Measurements from ENCODE around the gene BACH1. TPM values are rescaled to one million over a fixed set of nuclear protein-coding genes. Genes with fewer than 3 reads are reported as not detected.
A peak's percentile ranks its signal among the peaks of the same experiment; 100 is the strongest.
"Not testable (repeated sequence)": the region's sequence is repeated elsewhere in the genome, so short reads cannot be mapped to it uniquely, and the experiment has no call there.

BACH1 gene
- total and polyA plus RNA-seq, 2 of the 8 experiments (the other 6 are each of a cell fraction or from before 2014, with no cell fraction given), result 6.9 to 50.7 TPM

DNA sequence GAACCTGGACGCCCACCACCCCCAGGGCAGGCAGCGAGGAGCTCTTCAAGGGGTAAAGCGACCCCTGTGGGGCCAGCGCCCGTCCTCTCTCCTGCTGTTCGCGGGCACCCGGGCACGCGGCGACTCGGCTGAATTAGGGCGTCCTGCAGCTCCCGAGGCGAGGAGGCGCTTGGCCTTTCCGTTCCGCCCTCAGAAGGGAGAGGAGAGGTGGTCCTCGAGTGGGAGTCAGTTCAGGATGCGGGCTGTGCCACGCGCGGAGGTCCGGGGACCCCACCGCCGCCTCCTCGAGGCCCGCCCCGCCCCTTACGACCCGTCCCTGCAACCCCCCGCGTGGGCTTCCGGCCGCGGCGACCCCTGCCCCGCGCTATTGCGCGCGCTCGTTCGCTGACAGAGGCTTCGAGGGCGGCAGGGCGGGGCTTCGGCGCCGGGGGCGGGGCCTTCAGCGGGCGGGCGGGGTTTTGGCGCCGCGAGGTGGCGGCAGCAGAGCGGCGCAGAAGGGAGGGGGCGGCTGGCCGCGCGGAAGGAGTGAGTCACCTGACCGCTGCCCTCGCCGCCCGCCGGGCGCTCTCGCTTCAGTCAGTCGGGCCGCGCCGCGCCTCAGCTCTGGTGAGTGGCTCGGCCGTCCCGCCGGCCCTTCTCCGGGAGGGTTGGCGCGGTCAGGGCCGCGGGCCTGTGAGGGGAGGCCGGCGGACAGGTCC, at the start of gene BACH1 (continued):
- TF ChIP-seq CREB1 (IDR thresholded peaks at IDR 0.05), result peak; percentile 82

DNA sequence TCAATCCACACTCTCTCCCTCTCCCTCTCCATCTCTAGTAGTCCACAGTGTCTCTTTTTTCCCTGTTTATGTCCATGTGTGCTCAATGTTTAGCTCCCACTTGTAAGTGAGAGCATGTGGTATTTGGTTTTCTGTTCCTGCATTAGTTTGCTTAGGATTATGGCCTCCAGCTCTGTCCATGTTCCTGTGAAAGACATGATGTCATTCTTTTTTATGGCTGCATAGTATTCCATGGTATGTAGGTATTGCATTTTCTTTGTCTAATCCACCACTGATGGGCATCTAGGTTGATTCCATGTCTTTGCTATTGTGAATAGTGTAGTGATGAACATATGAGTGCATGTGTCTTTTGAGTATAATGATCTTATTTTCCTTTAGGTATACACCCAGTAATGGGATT, 49.4 kb upstream of the BACH1 start:
- H3K14ac ChIP-seq (ENCODE audit: insufficient read length); H3K9ac ChIP-seq (replicated peaks in 1 of 4; ENCODE audit: extremely low read depth in 1 of 4, low read depth in 3 of 4, low read length in 3 of 4); H3K4me1 ChIP-seq (replicated peaks in 1 of 4; ENCODE audit: control insufficient read depth in 3 of 4, insufficient read depth in 4 of 4, low read length in 3 of 4); H3K56ac ChIP-seq (replicated peaks; ENCODE audit: insufficient read length, low read depth, low read length); FAIRE-seq; H2AK5ac ChIP-seq (ENCODE audit: low read depth, low read length); DNase-seq (ENCODE audit: low read depth in 1 of 2, low spot score in 2 of 2); H4K20me1 ChIP-seq (replicated peaks in 1 of 2; ENCODE audit: control insufficient read depth in 1 of 2, insufficient read depth in 2 of 2, low read length in 2 of 2); H2BK20ac ChIP-seq (ENCODE audit: low read length); H2BK120ac ChIP-seq (replicated peaks; ENCODE audit: low read depth, low read length); H2BK15ac ChIP-seq (ENCODE audit: low read length); H3K23me2 ChIP-seq (ENCODE audit: low read depth, low read length); H3K36me3 ChIP-seq (ENCODE audit: control insufficient read depth in 2 of 4, insufficient read depth in 4 of 4, low read length in 3 of 4); H4K8ac ChIP-seq (ENCODE audit: extremely low read depth, insufficient read depth, low read length); CTCF ChIA-PET (ENCODE audit: partially characterized antibody); H2AFZ ChIP-seq (ENCODE audit: low read length); H4K91ac ChIP-seq (replicated peaks; ENCODE audit: insufficient read length, low read length); H3K27me3 ChIP-seq (replicated peaks in 1 of 4; ENCODE audit: control insufficient read depth in 3 of 4, extremely low read depth in 1 of 4, insufficient read depth in 3 of 4, low read length in 3 of 4); H3K4me2 ChIP-seq (ENCODE audit: insufficient read depth in 1 of 2, low read depth in 2 of 2, low read length in 2 of 2); H2BK5ac ChIP-seq (ENCODE audit: low read depth, low read length); H3K23ac ChIP-seq (ENCODE audit: insufficient read length); H3K27ac ChIP-seq (ENCODE audit: low read depth, low read length); H3K4me3 ChIP-seq (ENCODE audit: extremely low read depth in 1 of 4, insufficient read depth in 2 of 4, low read depth in 3 of 4, low read length in 4 of 4); H2BK12ac ChIP-seq (ENCODE audit: low read depth, low read length); H4K5ac ChIP-seq (ENCODE audit: insufficient read length, low read depth, low read length); POLR2A ChIA-PET (ENCODE audit: partially characterized antibody); H3K18ac ChIP-seq (ENCODE audit: extremely low read depth, low read length); H3K4ac ChIP-seq (replicated peaks; ENCODE audit: insufficient read length, low read depth, low read length); H3K79me1 ChIP-seq (ENCODE audit: low read depth, low read length); H3K79me2 ChIP-seq (ENCODE audit: control insufficient read depth in 1 of 2, insufficient read depth in 2 of 2, low read length in 2 of 2): not testable (repeated sequence)
- peaks cover 4 to 10% of the 10 kb centered on the region in 2 experiments; a peak in 2 of 4 replicates for H3K9me3 ChIP-seq (ENCODE audit: insufficient read depth in 2 of 2, low read depth in 1 of 2, low read length in 1 of 2)

Measured in H1 (cell line).